ENCODE data around the gene NPPB.
"Not testable (repeated sequence)": the region's sequence is repeated elsewhere in the genome, so short reads cannot be mapped to it uniquely, and the experiment has no call there.

NPPB gene

GRCh38 chr1:11858613-11858967, at the start of gene NPPB:
Gene NPPB, minus strand, starts transcription at chr1:11858945. Its CDS starts 112 bp downstream, at chr1:11858833.
- no peak for DNase-seq

DNA sequence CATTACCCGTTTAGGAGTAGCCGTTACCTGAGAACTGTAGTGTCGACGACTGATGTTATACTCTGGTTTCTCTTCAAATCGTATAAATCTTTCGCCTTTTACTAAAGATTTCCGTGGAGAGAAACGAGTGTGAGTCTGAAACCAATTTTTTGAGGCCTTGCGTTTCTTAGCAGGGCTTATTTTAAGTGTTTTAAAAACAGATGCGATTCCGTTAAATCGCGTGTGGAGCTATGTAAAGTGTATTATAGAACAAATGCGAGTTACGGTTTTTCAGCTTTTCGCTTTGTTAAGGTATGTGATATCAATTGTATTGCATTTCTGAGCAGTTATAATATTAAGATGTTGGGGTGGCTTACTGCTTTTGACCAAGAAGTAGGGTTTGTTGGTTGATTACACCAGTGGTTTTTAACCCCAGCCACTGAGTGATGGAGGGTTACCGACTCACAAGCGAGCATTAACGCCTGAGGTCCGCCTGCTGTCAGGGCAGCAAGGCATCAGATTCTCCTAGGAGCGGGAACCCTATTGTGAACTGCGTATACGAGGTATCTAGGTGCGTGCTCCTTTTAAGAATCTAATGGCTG, 49.4 kb upstream of the NPPB start:
- DNase-seq = peak; percentile 99

DNA sequence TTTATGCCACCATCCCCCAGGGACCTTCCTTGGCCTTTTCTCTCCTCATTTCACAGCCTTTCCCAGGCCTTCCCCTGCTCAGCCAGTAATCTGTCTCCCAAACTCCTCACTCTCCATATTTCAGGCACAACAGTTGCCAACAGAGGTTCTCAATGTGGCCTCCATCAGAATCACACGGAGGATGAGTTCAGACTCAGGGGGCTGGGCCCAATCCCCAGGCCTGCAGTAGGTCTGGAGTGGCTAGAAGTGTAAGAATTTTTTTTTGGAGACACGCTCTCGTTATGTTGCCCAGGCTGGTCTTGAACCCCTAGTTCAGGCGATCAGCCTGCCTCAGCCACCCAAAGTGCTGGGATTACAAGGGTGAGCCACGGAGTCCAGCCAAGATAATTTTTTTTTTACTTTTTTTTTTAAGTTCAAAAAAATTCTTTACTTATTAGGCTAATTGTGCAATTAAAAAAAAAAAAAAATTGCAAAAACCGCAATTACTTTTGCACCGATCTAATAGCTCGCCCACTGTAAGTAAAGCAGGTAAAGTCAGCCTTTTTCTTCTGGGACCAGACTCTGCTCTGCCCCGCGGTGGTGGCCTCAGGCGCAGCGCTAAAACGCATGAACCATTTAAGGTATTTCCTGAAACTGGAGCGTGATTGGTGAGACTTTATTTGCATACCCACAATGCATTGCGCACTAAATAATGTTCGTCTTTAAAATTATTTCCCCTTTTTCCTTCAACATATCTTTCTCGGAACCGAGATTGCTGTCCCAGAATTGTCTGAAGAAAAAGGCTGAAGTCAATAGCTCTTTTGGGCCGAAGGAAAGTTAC, 48.7 kb upstream of the NPPB start:
- DNase-seq = peak; percentile 99

GRCh38 chr1:11906870-11907269, 48.1 kb upstream of the NPPB start:
- no peak for DNase-seq

- DNase-seq = no peak
Observed at GRCh38 chr1:11904978-11905377, 46.2 kb upstream of the NPPB start.

- DNase-seq = not testable (repeated sequence)
Observed at GRCh38 chr1:11904156-11904555, 45.4 kb upstream of the NPPB start.

DNA sequence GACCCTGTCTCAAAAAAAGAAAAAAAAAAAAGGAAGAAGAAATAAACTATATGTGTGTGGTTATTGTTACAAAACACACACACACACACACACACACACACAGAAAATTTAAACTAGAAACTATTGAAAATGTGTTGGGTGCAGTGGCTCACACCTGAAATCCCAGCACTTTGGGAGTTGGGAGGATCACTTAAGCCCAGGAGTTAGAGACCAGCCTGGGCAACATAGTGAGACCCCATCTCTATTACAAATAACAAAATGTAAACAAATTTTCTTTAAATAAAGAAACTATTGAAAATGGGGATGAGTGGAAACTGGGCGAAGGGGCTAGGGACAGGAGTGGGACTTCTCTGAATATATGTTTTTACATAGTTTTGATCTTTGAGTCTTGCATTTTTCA, 44.5 kb upstream of the NPPB start:
- DNase-seq = no peak

- not testable (repeated sequence) for DNase-seq
Observed at GRCh38 chr1:11901446-11901845, 42.7 kb upstream of the NPPB start.

- no peak for DNase-seq
Observed at GRCh38 chr1:11898831-11899467, 40.2 kb upstream of the NPPB start.

GRCh38 chr1:11898086-11898785, 39.5 kb upstream of the NPPB start:
- no peak for DNase-seq

DNA sequence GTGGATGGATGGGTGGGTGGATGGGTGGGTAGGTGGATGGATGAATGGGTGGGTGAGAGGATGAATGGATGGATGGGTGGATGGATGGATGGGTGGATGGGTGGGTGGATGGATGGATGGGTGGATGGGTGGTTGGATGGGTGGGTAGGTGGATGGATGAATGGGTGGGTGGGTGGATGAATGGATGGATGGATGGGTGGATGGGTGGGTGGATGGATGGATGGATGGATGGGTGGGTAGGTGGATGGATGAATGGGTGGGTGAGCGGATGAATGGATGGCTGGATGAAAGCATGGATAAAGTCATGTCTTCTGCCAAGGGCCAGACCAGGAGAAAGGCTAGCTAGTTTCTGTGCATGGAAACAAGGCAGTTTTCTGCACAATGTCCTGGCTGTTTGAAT, 35.8 kb upstream of the NPPB start:
- not testable (repeated sequence) for DNase-seq

DNA sequence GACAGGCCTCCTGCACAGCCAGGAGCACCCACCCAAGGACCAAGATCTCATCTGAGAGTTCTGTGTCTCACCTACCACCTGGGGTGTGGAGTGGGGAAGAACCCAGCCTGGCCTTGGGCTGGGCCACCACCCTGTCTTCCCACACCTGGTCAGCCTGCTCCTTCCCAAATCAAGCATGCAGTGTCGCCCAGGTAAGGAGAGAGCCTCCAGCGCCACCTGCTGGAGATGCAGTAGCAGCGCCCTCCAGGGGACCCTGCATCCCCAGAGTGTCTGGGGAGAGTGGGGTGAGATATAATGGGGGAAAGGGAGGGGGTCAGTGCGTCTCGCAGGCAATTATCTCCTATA, 35.1 kb upstream of the NPPB start:
- DNase-seq = peak; percentile 21

DNA sequence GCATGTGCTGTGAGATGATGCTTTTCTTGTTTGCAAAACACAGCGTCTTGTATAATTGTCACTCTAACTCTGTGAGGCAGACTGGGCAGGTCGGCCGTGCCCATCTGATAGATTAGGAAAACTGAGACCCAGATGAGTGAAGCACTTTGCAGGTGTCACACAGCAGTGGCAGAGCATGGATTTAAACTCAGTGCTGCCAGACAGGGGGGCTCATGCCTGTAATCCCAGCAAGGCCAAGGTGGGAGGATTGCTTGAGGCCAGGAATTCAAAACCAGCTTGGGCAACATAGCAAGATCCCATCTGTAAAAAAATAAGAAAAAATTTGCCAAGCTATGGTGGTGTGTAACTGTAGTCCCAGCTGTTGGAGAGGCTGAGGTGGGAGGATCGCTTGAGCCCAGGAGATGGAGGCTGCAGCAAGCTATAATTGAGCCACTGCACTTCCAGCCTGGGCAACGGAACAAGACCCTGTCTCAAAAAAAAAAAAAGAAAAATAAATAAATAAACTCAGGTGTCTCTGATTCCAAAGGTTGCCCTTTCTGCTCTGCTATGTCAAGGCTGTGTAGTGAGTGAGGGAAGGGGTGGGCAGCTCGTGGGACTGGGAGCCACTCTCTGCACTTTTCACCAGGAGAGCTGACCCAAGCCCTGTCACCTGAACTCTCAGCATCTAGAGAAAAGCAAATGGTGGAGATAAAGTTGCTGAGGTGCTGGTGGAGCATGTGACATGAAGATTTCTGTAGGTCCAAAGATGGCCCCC, 32.9 kb upstream of the NPPB start:
- no peak for DNase-seq

GRCh38 chr1:11888877-11889208, 30.1 kb upstream of the NPPB start:
- DNase-seq = no peak

DNA sequence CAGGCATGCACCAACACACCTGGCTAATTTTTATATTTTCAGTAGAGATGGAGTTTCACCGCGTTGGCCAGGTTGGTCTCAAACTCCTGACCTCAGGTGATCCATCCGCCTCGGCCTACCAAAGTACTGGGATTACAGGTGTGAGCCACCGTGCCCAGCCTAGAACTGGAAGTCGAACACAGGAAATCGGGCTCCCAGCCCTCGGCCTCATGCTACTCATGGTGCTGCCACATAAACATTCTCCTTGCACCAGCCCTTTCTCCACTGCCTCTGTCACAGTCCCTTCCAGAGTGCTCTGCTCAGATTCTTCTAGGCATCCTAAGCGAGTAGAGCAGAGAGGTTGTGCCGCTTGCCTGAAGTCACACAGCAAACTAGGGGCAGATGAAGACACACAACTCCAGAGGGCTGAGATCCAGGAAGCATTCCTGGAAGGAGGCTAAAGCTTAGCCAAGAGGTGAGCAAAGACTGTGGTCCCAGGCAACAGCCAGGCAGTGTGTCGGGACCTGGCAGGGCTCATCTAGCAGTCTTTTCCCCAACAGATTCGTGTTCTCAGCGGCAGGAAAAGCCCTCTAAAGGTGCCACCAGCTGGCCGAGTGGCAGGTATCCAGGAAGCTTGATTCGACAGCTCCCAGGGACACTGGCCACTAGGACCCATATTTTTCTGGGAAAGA, 29.6 kb upstream of the NPPB start:
- no peak for DNase-seq

DNA sequence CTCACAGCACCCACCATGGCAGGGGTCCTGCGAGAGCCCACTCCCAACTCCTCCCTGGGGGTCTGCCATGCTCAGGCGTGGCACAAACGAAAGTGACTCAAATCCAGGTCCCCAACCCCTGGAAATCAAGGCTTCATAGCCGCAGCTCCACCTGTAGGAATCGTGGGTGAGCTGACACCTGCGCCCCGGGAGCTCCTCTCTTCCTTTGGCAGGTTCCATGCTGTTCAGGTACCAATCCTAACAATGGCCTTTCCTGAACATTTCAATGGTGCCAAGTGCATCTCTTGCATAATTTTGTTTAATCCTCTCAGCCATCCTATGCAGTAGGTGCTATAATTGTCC, 28.9 kb upstream of the NPPB start:
- DNase-seq = no peak

- DNase-seq = no peak
Observed at GRCh38 chr1:11886986-11887665, 28.4 kb upstream of the NPPB start.

- no peak for DNase-seq
Observed at GRCh38 chr1:11885916-11886315, 27.2 kb upstream of the NPPB start.

- DNase-seq = no peak
Observed at GRCh38 chr1:11882814-11883538, 24.2 kb upstream of the NPPB start.

DNA sequence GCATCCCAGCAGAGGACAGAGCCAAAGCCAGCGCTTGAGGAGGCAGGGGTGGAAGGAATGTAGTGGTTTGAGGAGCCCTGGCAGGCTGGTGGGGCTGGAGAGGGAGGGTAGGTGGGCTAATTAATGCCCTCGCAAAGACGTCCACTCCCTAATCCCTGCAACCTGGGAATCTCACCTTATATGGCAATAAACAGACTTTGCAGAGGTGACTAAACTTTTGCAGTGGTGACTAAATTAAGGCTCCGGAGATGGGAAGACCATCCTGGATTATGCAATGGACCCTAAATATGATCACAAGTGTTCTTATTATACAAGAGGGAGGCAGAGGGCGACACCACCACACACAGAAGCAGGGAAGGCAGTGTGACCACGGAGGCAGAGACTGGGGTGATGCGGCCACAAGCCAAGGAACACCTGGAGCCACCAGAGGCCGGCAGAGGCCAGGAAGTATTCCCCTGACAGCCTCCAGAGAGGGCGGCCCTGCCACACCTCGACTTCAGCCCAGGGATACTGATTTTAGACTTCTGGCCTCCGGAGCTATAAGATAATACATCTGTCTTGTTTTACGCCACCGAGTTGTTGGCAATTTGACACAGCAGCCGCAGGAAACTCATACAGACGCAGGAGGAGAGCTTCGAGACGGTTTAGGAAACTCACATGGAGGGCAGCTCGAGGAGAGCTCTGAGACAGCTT, 23.1 kb upstream of the NPPB start:
- DNase-seq = no peak
